OCI-M2 (cell line): ENCODE data around the gene BCL3.
"Not testable (repeated sequence)": the region's sequence is repeated elsewhere in the genome, so short reads cannot be mapped to it uniquely, and the experiment has no call there.

ENCODE experiments used
- DNase-seq: peaks from one replicate; lab custom pipeline; 2025; ENCODE audit not compliant: unreplicated experiment; lab: John Stamatoyannopoulos, UW

BCL3 gene

DNA sequence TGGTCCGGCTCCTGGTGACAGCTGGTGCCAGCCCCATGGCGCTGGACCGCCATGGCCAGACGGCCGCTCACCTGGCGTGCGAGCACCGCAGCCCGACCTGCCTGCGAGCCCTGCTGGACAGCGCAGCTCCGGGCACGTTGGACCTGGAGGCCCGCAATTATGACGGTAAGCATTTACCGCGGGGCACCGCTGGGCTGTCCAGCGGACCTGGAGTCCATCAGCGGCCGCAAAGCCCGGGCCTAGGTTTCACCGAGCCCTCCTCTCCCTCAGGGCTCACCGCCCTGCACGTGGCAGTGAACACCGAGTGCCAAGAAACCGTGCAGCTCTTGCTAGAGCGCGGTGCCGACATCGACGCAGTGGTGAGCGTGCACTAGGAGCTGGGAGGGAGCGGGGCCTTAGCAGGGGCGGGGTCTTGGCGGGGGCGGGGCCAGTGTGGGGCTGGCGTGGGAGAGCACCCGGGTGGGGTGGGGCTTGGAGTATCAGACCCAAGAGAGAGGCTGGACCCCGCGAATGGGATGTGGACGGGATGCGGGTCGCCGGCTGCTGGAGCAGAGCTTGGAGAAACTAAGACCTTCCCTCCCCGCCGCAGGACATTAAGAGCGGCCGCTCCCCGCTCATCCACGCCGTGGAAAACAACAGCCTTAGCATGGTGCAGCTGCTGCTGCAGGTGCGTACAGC lies 8.7 kb downstream of the BCL3 start:
- DNase-seq, result no peak

DNA sequence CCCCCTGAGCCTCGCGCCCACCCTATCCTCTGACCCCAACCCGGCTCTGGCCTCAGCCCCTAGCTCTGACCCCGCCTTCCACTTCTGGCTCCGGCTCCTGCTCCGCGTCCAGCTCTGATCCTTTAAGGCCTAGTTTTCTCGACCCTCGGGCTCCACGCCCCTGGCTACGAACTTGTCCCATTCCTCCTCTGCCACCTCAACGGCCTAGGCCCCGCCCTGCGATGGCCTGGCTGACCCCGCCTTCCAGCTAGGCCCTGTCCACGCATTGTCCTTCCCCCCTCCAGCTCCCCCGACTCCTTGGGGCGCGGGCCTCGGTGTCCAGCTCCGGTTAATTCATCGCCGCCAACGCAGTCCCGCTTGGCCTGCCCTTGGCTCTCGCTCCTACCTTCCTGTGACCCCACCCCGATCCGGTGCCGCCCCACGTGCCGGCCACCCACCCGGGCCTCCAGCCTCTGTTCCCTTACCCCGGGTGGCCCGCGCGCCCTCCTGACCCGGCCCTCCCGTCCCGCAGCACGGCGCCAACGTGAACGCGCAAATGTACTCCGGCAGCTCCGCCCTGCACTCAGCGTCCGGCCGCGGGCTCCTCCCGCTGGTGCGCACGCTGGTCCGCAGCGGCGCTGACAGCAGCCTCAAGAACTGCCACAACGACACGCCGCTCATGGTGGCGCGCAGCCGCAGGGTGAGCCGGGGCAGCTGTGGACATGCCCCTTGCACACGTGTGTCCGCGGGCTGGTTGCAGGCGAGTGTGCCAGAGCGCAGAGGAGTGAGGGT lies 9.4 kb downstream of the BCL3 start:
- DNase-seq, result no peak

DNA sequence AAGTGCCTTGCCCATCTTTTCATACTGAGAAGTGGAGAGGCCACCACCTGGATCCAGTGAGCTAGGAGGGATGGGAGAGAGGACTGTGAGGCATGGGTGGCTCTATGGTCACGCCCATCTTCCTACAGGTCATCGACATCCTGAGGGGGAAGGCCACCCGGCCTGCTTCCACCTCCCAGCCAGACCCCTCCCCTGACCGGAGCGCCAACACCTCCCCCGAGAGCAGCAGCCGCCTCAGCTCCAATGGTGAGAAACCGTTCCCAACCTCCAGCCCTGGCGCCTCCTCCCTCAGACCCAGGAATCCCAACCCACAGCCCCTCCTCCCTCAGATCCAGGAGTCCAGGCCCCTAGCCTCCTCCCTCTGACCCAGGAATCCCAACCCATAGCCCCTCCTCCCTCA lies 10.1 kb downstream of the BCL3 start:
- DNase-seq, result no peak

DNA sequence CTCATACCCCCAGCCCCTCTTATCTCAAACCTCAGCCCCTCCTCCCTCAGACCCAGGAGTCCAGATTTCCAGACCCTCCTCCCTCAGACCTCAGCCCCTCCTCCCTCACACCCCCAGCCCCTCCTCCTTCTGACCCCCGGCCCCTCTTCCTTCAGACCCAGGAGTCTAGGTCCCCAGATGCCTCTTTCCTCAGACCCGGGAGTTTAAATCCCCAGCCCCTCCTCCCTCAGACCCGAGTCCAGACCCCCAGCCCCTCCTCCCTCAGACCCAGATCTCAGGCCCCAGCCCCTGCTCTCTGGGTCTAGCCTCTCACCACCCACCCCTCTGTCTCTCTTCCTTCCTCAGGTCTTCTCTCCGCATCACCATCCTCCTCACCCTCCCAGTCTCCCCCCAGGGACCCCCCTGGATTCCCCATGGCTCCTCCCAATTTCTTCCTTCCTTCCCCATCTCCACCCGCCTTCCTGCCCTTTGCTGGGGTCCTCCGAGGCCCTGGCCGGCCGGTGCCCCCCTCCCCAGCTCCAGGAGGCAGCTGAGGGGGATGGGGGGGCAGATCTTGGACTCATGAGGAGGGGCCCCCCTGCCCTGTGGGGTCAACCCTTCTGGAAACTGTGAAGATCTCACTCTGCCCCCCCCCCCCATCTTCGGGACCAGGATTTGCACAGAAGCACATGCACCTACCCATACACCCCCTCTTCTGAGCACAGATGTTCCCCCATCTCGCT lies 10.7 kb downstream of the BCL3 start:
- DNase-seq, result no peak

DNA sequence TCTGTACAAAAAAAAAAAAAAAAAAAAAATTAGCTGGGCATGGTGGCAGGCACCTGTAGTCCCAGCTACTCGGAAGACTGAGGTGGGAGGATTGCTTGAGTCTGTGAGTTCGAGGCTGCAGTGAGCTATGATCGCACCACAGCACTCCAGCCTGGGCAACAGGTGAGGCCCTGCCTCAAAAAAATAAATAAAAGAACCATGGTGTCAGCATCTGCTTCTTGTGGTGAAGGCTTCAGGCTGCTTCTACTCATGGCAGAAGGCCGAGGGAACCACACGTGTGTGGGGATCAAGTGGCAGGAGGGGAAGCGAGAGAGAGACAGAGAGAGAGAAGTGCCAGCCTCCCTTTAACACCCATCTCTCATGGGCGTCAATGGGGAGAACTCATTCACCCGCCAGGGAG lies 13.5 kb downstream of the BCL3 start:
- DNase-seq, result no peak

DNA sequence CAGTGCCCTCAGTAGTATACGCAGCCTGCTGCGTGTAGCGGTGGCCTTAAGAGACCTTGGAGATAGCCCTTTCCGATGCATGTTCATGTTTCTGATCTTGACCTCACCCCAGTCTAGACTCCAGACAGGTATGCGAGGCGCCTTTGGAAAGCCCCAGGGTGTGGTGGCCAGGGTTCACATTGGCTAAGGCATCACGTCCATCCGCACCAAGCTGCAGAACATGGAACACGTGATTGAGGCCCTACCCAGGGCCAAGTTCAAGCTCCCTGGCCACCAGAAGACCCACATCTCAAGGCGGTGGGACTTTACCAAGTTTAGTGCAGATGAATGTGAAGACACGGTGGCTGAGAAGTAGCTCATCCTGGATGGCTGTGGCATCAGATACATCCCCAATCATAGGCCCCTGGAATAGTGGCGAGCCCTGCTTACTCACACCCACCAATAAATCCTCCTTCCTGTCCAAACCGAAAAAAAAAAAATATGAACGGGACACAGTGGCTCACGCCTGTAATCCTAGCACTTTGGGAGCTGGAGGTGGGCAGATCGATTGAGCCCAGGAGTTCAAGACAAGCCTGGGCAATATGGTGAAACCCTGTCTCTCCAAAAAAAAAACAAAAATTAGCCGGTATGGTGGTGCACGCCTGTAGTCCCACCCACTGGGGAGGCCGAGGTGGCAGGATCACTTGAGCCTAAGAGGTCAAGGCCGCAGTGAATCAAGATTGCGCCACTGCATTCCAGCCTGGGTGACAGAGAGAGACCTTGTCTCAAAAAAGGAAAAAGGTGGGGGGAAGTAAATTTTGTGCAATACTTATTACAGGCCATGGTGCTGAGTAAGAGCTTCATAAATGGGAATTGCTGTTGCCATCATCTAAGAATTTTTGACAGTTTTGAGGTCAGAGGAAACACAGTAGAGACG lies 16.8 kb downstream of the BCL3 start:
- DNase-seq, result no peak

DNA sequence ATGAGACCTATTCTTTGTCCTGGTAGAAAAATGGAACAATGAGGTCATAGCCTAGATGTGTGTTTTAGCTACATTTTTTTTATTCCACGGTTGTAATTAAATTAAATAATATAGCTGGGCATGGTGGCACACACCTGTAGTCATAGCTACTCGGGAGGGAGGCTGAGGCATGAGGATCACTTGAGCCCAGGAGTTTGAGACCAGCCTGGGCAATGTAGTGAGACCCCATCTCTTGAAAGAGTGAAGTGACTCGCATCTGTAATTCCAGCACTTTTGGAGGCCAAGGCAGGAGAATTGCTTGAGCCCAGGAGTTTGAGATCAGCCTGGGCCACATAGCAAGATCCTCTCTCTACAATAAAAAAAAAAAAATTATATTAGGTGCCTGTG lies 17.4 kb downstream of the BCL3 start:
- no peak for DNase-seq

DNA sequence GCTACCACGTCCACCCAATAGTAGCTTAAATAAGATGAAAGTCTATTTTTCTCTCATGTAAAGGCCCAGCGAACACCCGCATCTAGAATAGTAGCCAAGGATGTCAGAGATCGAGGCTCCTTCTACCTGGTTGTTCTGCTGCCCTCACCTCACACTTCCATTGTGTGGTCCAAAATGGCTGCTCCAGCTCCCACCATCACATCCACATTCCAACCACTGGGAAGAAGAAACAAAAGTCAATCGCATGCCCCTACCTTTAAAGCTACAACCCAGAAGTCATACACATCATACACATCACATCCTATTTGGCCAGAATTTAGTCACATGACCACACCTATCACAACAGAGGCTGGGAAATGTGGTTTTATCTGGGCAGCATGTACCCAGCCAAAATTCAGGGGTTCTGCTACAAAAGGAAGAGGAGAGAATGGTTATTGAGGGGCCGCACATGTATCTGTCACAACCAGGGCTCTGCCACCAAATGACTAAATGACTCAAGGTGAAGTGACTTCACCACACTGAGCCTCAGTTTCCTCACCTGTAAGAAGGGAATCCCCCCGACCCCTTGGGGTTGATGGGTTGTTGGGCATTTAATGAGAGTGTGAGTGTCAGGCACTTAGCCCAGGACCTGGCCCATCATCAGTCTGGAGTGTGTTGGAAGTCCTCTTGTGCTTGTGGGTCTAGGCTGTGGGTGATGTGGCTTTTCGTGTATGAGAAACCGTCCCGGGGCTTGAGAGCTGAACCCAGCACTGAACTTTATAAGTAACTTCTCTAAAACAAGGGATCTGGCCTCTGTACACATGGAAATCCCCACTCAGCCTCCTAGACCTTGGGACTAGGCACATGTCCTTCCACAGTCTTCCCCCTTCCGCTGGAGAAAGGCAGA lies 19.0 kb downstream of the BCL3 start:
- DNase-seq, result no peak

DNA sequence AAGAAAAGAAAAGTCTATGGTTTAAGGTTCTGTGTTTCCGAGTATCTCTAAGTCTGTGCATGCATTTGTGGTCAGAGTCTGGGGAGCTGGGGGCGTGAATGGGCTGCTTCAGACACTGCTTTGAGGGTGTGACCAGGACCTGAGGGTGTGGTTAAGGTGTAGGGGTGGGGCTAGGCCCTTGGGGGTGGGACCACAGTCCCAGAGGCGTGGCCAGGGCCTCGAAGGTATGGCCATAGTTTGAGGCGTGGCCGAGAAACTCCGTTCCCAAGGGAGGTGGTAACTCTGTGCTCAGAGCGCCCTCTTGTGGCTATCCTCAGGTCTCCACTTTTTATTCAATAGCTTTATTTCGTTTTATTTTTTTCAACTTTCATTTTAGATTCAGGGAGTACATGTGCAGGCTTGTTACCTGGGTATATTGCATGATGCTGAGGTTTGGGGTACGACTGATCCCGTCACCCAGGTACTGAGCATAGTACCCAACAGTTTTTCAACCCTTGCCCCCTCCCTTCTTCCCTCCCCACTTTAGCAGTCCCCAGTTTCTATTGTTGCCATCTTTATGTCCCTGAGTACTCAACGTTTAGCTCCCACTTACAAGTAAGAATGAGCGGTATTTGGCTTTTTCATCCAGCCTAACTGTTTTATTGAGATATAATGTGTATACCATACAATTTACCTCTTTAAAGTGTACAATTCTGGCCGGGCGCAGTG lies 22.2 kb downstream of the BCL3 start:
- DNase-seq, result peak; percentile 93

DNA sequence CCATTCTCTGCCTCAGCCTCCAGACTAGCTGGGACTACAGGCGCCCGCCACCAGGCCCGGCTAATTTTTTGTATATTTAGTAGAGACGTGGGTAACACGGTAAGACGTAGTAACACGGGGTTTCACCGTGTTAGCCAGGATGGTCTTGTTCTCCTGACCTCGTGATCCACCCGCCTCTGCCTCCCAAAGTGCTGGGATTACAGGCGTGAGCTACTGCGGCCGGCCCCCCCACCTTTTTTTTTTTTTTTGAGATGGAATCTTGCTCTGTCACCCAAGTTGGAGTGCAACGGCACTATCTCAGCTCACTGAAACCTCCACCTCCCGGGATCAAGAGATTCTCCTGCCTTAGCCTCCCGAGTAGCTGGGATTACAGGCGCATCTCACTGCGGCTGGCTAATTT lies 23.6 kb downstream of the BCL3 start:
- not testable (repeated sequence) for DNase-seq

DNA sequence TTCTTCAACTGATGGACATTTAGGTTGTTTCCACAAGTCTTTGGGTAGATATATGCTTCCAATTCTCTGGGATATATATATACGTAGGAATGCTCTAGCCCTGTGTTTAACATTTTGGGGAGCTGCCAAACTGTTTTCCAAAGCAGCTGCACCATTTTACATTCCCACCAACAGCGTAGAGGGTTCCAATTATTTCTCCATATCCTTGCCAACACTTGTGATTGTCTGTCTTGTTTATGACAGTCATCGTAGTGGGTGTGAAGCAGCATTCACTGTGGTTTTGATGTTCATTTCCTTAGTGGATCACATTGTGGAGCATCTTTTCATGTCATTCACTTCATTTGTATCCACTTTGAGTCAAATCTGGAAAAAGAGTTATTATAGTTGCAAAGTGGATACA lies 24.5 kb downstream of the BCL3 start:
- DNase-seq, result no peak

DNA sequence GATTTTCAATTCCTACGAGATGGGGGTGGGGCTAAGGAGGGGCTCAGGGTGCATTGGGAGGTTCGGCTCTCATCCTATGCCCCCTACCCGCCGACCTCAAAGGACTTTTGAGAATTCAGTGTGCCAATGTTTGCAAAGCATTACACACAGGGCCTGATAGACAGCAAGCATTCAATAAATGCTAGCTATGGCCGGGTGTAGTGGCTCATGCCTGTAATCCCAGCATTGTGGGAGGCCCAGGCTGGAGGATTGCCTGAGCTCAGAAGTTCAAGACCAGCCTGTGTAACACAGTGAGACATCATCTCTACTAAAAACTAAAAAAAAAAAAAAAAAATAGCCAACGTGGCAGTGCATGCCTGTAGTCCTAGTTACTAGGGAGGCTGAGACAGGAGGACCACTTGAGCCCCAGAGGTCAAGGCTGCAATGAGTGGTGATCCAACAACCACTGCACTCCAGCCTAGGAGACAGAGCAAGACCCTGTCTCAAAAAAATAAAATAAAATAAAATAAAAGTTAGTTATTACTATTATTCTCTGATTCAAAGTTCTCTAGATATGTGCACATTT lies 27.2 kb downstream of the BCL3 start:
- DNase-seq, result no peak

DNA sequence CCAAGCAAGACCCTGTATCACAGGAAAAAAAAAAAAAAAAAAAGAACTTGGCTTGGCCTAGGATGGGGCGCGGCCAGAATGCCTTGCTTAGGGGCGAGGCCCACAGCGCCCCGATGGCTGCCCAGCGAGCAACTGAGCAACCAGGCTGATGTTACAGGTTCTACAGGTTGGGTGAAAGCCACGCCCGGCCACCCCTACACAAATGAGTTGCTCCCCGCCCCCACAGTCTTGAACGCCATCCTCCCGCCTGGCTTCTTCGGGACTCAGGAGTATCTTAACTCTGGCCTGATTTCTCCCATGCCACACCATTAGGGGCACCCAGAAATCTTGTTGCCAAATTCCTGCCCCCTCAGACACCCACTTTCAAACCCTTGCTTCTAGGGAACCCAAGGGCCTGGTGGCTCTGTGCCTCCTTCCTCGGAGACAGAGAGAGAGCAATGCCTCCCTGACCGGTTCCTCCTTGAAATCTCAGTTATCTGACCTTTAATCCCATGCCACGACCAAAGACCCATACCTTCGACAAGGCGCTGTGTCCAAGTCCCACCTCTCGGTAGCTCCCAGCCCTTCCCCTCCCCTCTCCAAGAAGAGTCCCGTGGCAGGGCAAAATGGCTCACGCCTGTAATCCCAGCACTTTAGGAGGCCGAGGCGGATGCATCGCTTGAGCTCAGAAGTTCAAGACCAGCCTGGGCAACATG lies 28.0 kb downstream of the BCL3 start:
- DNase-seq, result no peak

DNA sequence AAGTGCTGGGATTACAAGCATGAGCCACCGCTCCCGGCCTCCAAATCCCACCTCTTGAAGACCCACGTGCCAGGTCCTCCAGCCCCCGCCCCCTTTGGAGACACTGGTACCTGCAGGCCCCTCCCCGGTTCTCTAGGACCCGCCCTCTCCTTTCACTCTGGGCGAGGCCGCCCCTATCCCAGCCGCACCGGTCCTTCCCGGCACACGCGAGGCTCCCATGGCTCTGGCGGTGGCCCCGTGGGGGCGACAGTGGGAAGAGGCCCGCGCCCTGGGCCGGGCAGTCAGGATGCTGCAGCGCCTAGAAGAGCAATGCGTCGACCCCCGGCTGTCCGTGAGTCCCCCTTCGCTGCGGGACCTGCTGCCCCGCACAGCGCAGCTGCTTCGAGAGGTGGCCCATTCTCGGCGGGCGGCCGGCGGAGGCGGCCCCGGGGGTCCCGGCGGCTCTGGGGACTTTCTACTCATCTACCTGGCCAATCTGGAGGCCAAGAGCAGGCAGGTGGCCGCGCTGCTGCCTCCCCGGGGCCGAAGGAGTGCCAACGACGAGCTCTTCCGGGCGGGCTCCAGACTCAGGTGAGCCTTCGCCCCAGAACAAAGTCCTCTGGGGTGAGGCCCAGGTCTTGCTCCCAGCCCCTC lies 29.3 kb downstream of the BCL3 start, which contains the start of gene CBLC:
Gene CBLC (plus strand): TSS at position 176 of the 633 bp plus-strand sequence. CDS start 42 bp downstream, at position 218.
- no peak for DNase-seq

DNA sequence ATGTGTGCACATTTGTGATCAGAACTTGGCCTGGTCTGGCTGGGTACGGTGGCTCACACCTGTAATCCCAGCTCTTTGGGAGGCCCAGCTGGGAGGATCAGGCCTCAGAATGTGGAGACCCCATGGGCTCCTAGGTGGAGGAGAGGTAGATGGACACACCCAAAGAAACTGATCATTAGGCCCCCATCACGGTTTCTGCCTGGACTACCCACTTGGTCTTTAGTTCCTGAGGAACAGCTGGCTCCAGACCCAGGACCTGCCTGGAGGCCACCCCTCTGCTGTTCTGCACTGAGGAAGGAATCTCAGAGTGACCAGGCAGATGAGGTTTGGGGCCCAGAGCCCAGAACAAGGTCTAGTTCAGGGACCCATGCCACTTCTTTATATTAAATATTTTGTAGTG lies 30.6 kb downstream of the BCL3 start:
- DNase-seq, result no peak

DNA sequence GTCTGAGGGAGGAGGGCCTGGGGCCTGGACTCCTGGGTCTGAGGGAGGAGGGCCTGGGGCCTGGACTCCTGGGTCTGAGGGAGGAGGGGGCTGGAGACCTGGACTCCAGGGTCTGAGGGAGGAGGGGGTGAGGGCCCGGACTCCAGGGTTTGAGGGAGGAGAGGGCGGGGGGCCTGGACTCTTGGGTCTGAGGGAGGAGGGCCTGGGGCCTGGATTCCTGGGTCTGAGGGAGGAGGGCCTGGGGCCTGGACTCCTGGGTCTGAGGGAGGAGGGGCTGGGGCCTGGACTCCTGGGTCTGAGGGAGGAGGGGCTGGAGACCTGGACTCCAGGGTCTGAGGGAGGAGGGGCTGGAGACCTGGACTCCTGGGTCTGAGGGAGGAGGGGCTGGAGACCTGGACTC lies 33.2 kb downstream of the BCL3 start:
- not testable (repeated sequence) for DNase-seq

DNA sequence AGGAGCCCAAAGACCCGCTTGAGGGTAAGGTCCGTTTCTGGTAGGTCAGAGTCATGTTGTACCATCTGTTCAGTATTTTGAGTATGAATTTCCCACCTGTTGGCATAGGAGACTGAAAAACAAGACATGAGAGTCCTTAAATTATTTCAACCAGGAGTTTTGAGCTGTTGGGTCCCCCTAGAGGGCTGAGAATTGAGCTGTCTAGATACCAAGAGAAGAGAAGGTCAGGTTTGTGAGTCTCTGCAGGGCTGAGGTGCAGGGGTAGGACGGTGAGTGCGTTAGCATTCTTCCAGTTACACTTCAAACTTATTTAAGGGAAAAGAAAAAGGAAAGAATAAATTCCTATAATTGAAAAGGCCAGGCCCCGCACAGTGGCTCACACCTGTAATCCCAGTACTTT lies 34.2 kb downstream of the BCL3 start:
- no peak for DNase-seq

DNA sequence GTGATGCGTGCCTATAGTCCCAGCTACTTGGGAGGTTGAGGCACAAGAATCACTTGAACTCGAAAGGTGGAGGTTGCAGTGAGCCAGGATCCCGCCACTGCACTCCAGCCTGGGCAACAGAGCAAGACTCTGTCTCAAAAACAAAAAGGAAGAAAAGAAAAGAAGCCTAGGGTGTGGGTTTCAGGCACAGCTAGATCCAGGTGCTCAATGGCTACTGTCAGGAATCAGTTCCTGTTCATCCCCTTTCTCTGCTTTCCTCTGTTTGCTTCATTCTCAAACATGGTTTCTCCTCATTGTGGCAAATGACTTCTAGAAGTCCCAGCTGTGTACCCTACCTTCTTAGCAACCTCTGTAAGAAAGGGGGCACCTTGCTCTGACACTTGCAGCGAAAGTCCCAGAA lies 35.0 kb downstream of the BCL3 start:
- no peak for DNase-seq
